CD14-positive monocyte (primary cell): ENCODE measurements around the gene CYFIP2. TPM values are rescaled to one million over a fixed set of nuclear protein-coding genes. Genes with fewer than 3 reads are reported as not detected.

Source experiments
- DNase-seq, 3 donors: peaks; one replicate each; pipeline ENCODE4 v3.0.0-alpha.2; 2011 to 2022
- H2AFZ ChIP-seq: 2 replicates; pipeline ENCODE4 v1.6.0; 2012; ENCODE audit warnings: mild to moderate bottlenecking, low read depth, low read length, inconsistent platforms; ENCODE audit not compliant: insufficient read depth, poor library complexity, severe bottlenecking
- H3K27ac ChIP-seq, 2 donors: 1 replicate in 1 of 2; 2 replicates in 1 of 2; pipeline ENCODE4 v1.5.1; 2012 to 2013; ENCODE audit warnings: low read length in 2 of 2, control low read depth in 1 of 2, inconsistent platforms in 1 of 2, low read depth in 1 of 2, mild to moderate bottlenecking in 1 of 2
- H3K27me3 ChIP-seq, 2 donors: one replicate each; pipeline versions ENCODE4 v1.6.0 to v1.6.1; 2011 to 2013; ENCODE audit warnings: low read length in 2 of 2; ENCODE audit not compliant: control insufficient read depth in 2 of 2, insufficient read depth in 2 of 2
- H3K36me3 ChIP-seq, 2 donors: replicated peaks in 1 of 2; 1 replicate in 1 of 2; 2 replicates in 1 of 2; pipeline versions ENCODE4 v1.5.1 to v1.6.1; 2012 to 2013; ENCODE audit warnings: low read length in 2 of 2, control low read depth in 1 of 2, inconsistent platforms in 1 of 2, mild to moderate bottlenecking in 1 of 2; ENCODE audit not compliant: insufficient read depth in 2 of 2, control insufficient read depth in 1 of 2
- H3K4me1 ChIP-seq, 2 donors: 1 replicate in 1 of 2; 2 replicates in 1 of 2; pipeline versions ENCODE4 v1.5.1 to v1.6.1; 2012 to 2013; ENCODE audit warnings: low read length in 2 of 2, control low read depth in 1 of 2, inconsistent platforms in 1 of 2, mild to moderate bottlenecking in 1 of 2, moderate library complexity in 1 of 2; ENCODE audit not compliant: insufficient read depth in 2 of 2, control insufficient read depth in 1 of 2
- H3K4me2 ChIP-seq: replicated peaks from 2 replicates; pipeline ENCODE3; 2012; ENCODE audit warnings: low read length, moderate library complexity, mild to moderate bottlenecking; ENCODE audit not compliant: poor library complexity, severe bottlenecking; ENCODE audit errors: extremely low read depth
- H3K4me3 ChIP-seq, 3 experiments: fragments of 200-600 bp in 1 of 3; sonication (generic) in 1 of 3; replicated peaks in 1 of 3; 1 replicate in 2 of 3; 2 replicates in 1 of 3; pipeline ENCODE4 v1.5.1; 2011 to 2013; ENCODE audit warnings: low read length in 3 of 3, mild to moderate bottlenecking in 3 of 3, control low read depth in 2 of 3, low read depth in 2 of 3, inconsistent platforms in 1 of 3, moderate library complexity in 1 of 3
- H3K79me2 ChIP-seq: 2 replicates; pipeline ENCODE4 v1.6.0; 2012; ENCODE audit warnings: mild to moderate bottlenecking, control low read depth, inconsistent platforms, low read length, moderate library complexity; ENCODE audit not compliant: insufficient read depth
- H3K9ac ChIP-seq: 2 replicates; pipeline ENCODE4 v1.6.0; 2017; ENCODE audit warnings: low read length, mild to moderate bottlenecking; ENCODE audit not compliant: insufficient read depth, poor library complexity, severe bottlenecking
- H3K9me3 ChIP-seq, 2 donors: replicated peaks in 1 of 2; 1 replicate in 1 of 2; 2 replicates in 1 of 2; pipeline versions ENCODE4 v1.5.1 to v1.6.1; 2012 to 2013; ENCODE audit warnings: low read length in 2 of 2, control low read depth in 1 of 2; ENCODE audit not compliant: control insufficient read depth in 1 of 2, insufficient read depth in 1 of 2
- H4K20me1 ChIP-seq: 2 replicates; pipeline ENCODE4 v1.6.0; 2012; ENCODE audit warnings: mild to moderate bottlenecking, low read length, control low read depth, moderate library complexity; ENCODE audit not compliant: insufficient read depth
- H3K27ac Mint-ChIP-seq, 7 donors: one replicate each; pipeline ENCODE4 v1.8.0; 2020; ENCODE audit warnings: mild to moderate bottlenecking in 7 of 7, mixed read lengths in 7 of 7, moderate library complexity in 6 of 7, inconsistent platforms in 2 of 7
- H3K27me3 Mint-ChIP-seq, 3 donors: one replicate each; pipeline ENCODE4 v1.8.0; 2021 to 2022; ENCODE audit warnings: low read depth in 3 of 3, mild to moderate bottlenecking in 3 of 3, mixed read lengths in 3 of 3, moderate library complexity in 3 of 3, inconsistent platforms in 1 of 3
- H3K36me3 Mint-ChIP-seq, 2 donors: one replicate each; pipeline ENCODE4 v1.8.0; 2020; ENCODE audit warnings: mixed read lengths in 2 of 2, inconsistent platforms in 1 of 2, mild to moderate bottlenecking in 1 of 2
- H3K4me1 Mint-ChIP-seq: one replicate; pipeline ENCODE4 v1.8.0; 2020; ENCODE audit warnings: mild to moderate bottlenecking, mixed read lengths
- H3K4me3 Mint-ChIP-seq, 2 donors: one replicate each; pipeline ENCODE4 v1.8.0; 2020; ENCODE audit warnings: mild to moderate bottlenecking in 2 of 2, mixed read lengths in 2 of 2, moderate library complexity in 1 of 2
- H3K9me3 Mint-ChIP-seq, 7 donors: one replicate each; pipeline ENCODE4 v1.8.0; 2020 to 2022; ENCODE audit warnings: mixed read lengths in 7 of 7, mild to moderate bottlenecking in 6 of 7, moderate library complexity in 6 of 7, inconsistent platforms in 2 of 7
- WGBS: methylation state at CpG from one replicate; pipeline ENCODE4 v1.1.5; 2013; ENCODE audit warnings: missing lambda C conversion rate; ENCODE audit not compliant: insufficient coverage; 5-methylcytosine and 5-hydroxymethylcytosine counted together
- intact Hi-C, 2 donors: fragments of 100-400 bp; cut with micrococcal nuclease; formaldehyde crosslinking; loops; one replicate each; pipeline versions ENCODE4 v1.15.0 to v1.15.1; 2023
- polyA plus RNA-seq, 3 donors: library from polyadenylated mRNA; depleted of rRNA in 1 of 3; unstranded in 2 of 3; stranded (reverse) in 1 of 3; fragments of 300-500 nt in 2 of 3; fragments of >200 nt in 1 of 3; fragmentation: Illumina TruSeq in 2 of 3; gene quantifications; 1 replicate in 2 of 3; 2 replicates in 1 of 3; pipeline ENCODE4 v1.2.3, GENCODE V29; 2012 to 2021
- TF ChIP-seq, protein P1 (sequence below): fragments of 200-600 bp; IDR thresholded peaks from one replicate; pipeline ENCODE4 v1.8.0; 2022; ENCODE audit warnings: antibody characterized with exemption, mild to moderate bottlenecking

The CYFIP2 gene
- polyA plus RNA-seq, 3 donors: 33.6 to 45.6 (median 36.0) TPM

DNA sequence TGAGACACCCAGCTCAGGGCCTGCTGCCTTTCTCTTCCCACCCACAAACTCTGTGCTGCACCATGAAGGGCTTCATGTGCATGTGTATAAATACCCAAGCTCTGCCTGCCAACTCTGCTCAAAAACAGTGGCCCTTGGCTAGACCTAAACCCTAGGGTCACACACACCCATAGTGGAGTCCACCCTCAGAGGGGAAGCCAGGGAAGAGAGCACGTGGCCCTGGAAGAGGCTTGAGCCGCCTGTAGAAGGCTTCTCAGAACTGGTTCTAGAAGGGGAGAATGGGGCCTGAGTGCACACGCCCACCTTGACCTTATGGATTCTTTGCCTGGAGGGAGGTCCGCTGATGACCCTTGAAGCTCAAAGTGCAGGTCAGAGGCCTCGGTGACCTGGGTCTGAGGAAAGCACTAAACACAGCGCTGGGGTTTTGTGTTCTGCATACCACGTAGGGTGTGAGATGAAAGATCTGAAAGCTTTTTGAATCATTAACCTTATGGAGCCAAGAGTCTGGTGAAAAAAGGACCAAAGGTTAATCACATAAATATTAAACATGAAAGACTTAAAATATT lies 60.6 kb downstream of the CYFIP2 start:
- Histone ChIP-seq H3K27ac (no peak overlapping the region), H3K9ac (no peak overlapping the region), H3K4me3 (no peak overlapping the region), H4K20me1 (no peaks in the 10 kb centered on the region), H3K36me3 (peaks cover 26 to 81% of the 10 kb centered on the region in 2 donors), H2AFZ (no peak overlapping the region), H3K4me2 (no peak overlapping the region), H3K4me1 (peaks cover 8 to 12% of the 10 kb centered on the region in 2 donors), H3K27me3 (no peaks in the 10 kb centered on the region), H3K79me2 (no peaks in the 10 kb centered on the region), H3K9me3 (no peaks in the 10 kb centered on the region)
- TF ChIP-seq, protein P1, sequence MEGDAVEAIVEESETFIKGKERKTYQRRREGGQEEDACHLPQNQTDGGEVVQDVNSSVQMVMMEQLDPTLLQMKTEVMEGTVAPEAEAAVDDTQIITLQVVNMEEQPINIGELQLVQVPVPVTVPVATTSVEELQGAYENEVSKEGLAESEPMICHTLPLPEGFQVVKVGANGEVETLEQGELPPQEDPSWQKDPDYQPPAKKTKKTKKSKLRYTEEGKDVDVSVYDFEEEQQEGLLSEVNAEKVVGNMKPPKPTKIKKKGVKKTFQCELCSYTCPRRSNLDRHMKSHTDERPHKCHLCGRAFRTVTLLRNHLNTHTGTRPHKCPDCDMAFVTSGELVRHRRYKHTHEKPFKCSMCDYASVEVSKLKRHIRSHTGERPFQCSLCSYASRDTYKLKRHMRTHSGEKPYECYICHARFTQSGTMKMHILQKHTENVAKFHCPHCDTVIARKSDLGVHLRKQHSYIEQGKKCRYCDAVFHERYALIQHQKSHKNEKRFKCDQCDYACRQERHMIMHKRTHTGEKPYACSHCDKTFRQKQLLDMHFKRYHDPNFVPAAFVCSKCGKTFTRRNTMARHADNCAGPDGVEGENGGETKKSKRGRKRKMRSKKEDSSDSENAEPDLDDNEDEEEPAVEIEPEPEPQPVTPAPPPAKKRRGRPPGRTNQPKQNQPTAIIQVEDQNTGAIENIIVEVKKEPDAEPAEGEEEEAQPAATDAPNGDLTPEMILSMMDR: no peak
- Mint-ChIP-seq H3K4me3 (peak overlapping the region in 1 of 2 donors; percentile 44), H3K36me3 (peaks cover 61% of the 10 kb centered on the region in 2 donors), H3K4me1 (peaks cover 9% of the 10 kb centered on the region), H3K27me3 (no peaks in the 10 kb centered on the region), H3K9me3 (peaks cover 0 to 5% (median 3%) of the 10 kb centered on the region in 7 donors), H3K27ac (no peak overlapping the region)
- intact Hi-C loops: loop anchor here (5.0 to 10.0 kb wide), 3 partner anchors 151 to 418 kb away; partner anchors contain the start of gene LSM11 (in 2 of the 2)
- WGBS: 97% methylated on average over 4 of the region's 7 CpGs
- no peak for DNase-seq

DNA sequence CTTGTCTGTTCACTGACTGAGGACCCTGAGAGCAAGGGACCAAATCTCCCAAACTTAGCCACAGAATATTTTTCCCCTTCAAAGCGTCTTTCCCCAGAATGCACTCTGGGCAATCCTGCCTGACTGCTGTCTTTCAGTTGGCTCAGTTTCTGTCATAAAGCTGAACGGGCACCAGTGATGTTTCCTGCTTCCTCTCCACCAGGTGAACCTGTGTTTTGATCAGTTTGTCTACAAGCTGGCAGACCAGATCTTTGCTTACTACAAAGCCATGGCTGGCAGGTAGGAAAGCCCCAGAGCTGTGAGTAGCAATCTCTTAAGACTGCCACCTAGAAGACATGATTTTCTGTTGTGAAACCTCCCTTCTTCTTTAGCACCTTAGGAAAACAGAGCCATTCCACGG lies 61.8 kb downstream of the CYFIP2 start:
- H3K4me1 Mint-ChIP-seq: peaks cover 9% of the 10 kb centered on the region
- Histone ChIP-seq H3K4me2 (no peak overlapping the region), H4K20me1 (no peaks in the 10 kb centered on the region), H2AFZ (no peak overlapping the region), H3K4me3 (no peak overlapping the region), H3K27ac (peak overlapping the region in 1 of 2 donors; percentile 20), H3K27me3 (no peaks in the 10 kb centered on the region), H3K36me3 (peaks cover 38 to 81% of the 10 kb centered on the region in 2 donors), H3K4me1 (peaks cover 8 to 12% of the 10 kb centered on the region in 2 donors), H3K9ac (no peak overlapping the region), H3K9me3 (no peaks in the 10 kb centered on the region), H3K79me2 (no peaks in the 10 kb centered on the region)
- WGBS: 90% methylated on average over 1 of the region's 3 CpGs
- no peak for DNase-seq
- H3K27me3 Mint-ChIP-seq: no peaks in the 10 kb centered on the region
- peaks cover 0 to 5% (median 3%) of the 10 kb centered on the region in 7 donors for H3K9me3 Mint-ChIP-seq
- intact Hi-C loops: loop anchor here (5.0 to 10.0 kb wide), 3 partner anchors 150 to 417 kb away; partner anchors contain the start of gene LSM11 (in 2 of the 2)
- no peak overlapping the region for H3K4me3 Mint-ChIP-seq
- H3K27ac Mint-ChIP-seq: peak overlapping the region in 3 of 7 donors; percentile 5 to 40 (median 12)
- peaks cover 60 to 62% of the 10 kb centered on the region in 2 donors for H3K36me3 Mint-ChIP-seq
- TF ChIP-seq, protein P1: no peak
